ENCODE results near the gene PLAGL1. TPM values are rescaled to one million over a fixed set of nuclear protein-coding genes. Genes with fewer than 3 reads are reported as not detected.

The PLAGL1 gene
- total RNA-seq, 4 donors from 2014 or later = 21.7 to 39.2 (median 27.8) TPM

DNA sequence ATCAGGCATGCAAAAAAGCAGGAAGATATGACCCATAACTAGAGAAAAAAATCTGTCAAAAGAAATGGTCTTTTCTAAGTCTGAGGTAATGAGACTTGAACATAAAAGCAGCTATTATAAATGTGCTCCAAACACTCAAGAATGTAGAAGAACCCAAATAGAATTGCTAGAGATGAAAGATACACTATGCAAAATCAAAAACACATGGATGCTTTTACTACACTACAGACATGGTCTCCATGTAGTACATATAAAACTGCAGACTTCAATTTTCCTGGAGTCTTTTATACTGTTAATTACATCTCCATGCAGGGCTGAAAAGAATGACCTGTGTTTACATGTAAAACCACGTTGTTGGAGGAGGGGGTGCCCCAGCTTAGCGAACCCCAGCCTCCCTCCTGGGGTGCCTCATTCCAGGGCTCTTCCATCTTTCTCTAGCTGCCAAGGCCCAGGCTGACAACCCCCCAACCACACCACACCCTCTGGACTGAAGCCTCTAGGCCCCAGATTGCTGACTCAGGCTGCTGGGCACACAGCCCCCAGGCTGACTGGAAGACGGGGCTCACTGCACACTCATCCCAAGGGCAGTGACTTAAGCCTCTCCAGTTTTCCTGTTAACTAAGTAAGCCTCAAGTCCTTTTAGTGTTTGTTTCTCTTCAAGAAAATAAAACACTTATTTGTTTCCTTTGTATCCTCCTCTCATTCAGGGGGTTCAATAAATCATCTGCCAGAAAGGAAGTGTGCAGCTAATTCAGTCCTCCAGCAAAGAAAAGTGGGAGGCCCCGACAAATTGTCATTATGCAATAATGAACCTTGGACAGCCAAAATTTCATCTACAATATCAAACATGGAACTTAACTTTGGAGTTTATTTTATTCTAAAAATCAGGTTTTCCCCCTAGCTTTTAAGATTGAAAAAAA, 26.0 kb upstream of the PLAGL1 start:
- DNase-seq (ENCODE audit: low spot score in 2 of 2) = no peak
- intact Hi-C loops (cut with DNase I; ENCODE audit: low total_unique reads) = no loop called here
- no peak overlapping the region for H3K4me3 ChIP-seq (ENCODE audit: low read depth, poor library complexity, severe bottlenecking)
- TF ChIP-seq POLR2A (IDR thresholded peaks at IDR 0.05) = no peak
- TF ChIP-seq, protein P1, sequence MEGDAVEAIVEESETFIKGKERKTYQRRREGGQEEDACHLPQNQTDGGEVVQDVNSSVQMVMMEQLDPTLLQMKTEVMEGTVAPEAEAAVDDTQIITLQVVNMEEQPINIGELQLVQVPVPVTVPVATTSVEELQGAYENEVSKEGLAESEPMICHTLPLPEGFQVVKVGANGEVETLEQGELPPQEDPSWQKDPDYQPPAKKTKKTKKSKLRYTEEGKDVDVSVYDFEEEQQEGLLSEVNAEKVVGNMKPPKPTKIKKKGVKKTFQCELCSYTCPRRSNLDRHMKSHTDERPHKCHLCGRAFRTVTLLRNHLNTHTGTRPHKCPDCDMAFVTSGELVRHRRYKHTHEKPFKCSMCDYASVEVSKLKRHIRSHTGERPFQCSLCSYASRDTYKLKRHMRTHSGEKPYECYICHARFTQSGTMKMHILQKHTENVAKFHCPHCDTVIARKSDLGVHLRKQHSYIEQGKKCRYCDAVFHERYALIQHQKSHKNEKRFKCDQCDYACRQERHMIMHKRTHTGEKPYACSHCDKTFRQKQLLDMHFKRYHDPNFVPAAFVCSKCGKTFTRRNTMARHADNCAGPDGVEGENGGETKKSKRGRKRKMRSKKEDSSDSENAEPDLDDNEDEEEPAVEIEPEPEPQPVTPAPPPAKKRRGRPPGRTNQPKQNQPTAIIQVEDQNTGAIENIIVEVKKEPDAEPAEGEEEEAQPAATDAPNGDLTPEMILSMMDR (IDR thresholded peaks at IDR 0.05) = no peak
- WGBS, 2 donors = 35 to 40% methylated on average over 4 of the region's 4 CpGs

DNA sequence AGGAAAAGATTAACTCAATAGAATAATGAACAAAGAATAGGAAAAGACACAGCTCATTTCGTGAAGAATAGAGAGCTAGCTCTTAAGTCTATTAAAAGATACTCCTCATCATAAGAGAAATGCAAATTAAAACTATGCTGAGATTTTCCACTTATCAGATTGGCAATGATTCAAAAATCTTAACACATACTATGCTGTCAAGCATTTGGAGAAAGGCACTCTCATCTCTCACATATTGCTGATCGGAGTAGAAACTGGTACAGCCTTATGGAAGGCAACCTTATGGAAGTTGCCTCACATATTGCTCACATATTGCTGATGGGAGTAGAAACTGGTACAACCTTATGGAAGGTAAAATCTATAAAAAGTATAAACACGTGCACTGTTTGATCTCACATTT, 21.4 kb upstream of the PLAGL1 start:
- intact Hi-C loops (cut with DNase I; ENCODE audit: low total_unique reads) = no loop called here
- TF ChIP-seq, protein P1 (IDR thresholded peaks at IDR 0.05) = no peak
- TF ChIP-seq POLR2A (IDR thresholded peaks at IDR 0.05) = no peak
- H3K4me3 ChIP-seq (ENCODE audit: low read depth, poor library complexity, severe bottlenecking) = no peak overlapping the region

DNA sequence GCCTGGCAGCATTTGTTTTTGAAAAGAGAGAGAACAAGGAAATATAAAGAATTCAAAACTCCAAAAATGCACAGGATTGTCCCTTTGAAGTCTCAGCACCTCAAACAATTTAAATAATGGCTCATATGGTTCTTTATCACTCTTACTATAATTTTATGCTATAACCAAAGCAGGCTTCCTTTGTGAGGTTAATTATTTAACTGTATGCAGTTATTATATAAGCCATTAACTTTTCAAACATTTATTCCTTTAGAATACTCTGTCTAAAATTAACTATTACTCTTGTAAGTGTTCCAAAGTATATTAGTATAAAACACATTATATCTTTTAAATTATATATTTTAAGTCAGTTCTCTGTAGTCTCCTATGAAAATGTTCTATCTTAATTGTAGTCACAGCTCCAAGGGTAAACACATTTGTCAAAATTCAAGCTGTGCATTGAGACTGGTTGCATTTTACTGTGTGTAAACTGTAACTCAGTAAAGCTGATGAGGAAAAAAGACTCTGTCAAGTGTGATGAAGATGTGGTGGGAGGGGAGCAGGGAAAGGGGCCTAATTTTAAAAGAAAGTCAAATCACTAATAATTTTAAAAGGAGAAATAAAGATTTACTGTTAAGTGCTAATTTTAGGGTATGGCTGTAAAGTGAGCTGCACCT, 20.0 kb upstream of the PLAGL1 start:
- no peak overlapping the region for H3K4me3 ChIP-seq (ENCODE audit: low read depth, poor library complexity, severe bottlenecking)
- intact Hi-C loops (cut with DNase I; ENCODE audit: low total_unique reads) = no loop called here
- TF ChIP-seq, protein P1 (IDR thresholded peaks at IDR 0.05) = no peak
- TF ChIP-seq POLR2A (IDR thresholded peaks at IDR 0.05) = no peak
- DNase-seq (ENCODE audit: low spot score in 2 of 2) = no peak

More for the DNA sequence above, 21.4 kb upstream of the PLAGL1 start:
- WGBS, 2 donors = 46 to 47% methylated on average over 3 of the region's 3 CpGs
- no peak for DNase-seq (ENCODE audit: low spot score in 2 of 2)

DNA sequence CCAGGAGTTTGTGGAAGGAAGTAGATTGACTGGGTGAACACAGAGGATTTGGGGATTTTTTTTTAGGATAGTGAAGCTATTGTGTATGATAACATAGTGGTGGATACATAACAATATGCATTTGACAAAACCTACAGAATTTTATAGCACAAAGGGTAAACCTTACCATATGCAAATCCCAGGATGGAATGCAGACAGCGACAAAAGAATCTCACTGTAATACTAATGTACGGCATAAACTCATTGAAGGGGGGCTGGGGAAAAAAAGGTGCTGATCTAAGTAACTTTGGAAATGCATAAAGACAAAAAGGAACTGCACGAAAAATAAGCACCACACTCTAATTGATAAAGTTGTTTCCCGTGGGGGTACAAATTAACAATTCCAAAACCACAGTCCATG, 15.2 kb upstream of the PLAGL1 start:
- TF ChIP-seq, protein P1 (IDR thresholded peaks at IDR 0.05) = no peak
- TF ChIP-seq POLR2A (IDR thresholded peaks at IDR 0.05) = no peak
- intact Hi-C loops (cut with DNase I; ENCODE audit: low total_unique reads) = no loop called here

DNA sequence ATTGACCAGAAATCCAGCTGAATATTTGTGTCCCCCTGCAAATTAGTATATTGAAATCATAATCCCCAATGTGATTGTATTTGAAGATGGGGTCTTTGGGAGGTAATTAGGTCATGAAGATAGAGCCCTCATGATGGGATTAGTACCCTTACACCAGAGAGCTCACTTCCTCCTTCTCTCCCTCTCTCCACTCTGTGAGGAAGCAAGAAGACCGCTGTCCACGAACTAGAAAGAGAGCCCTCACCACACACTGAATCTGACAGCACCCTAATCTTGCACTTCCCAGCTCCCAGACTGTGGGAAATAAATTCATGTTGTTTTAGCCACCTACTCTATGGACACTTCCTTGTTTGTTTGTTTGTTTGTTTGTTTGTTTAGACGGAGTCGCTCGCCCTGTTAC, 11.9 kb upstream of the PLAGL1 start:
- 81 to 91% methylated on average over 5 of the region's 5 CpGs for WGBS, 2 donors
- intact Hi-C loops (cut with DNase I; ENCODE audit: low total_unique reads) = no loop called here
- no peak for TF ChIP-seq POLR2A (IDR thresholded peaks at IDR 0.05)
- TF ChIP-seq, protein P1 (IDR thresholded peaks at IDR 0.05) = no peak
- no peak overlapping the region for H3K4me3 ChIP-seq (ENCODE audit: low read depth, poor library complexity, severe bottlenecking)
- no peak for DNase-seq (ENCODE audit: low spot score in 2 of 2)

More for the DNA sequence above, 15.2 kb upstream of the PLAGL1 start:
- no peak for DNase-seq (ENCODE audit: low spot score in 2 of 2)
- 87 to 88% methylated on average over 4 of the region's 4 CpGs for WGBS, 2 donors
- no peak overlapping the region for H3K4me3 ChIP-seq (ENCODE audit: low read depth, poor library complexity, severe bottlenecking)

Data from lower leg skin (tissue), 4 donors.